ENCODE data around the gene DEFB121. TPM values are rescaled to one million over a fixed set of nuclear protein-coding genes. Genes with fewer than 3 reads are reported as not detected.
"Not testable (repeated sequence)": the region's sequence is repeated elsewhere in the genome, so short reads cannot be mapped to it uniquely, and the experiment has no call there.

The DEFB121 gene
- total RNA-seq, 6 donors from 2014 or later: not detected

DNA sequence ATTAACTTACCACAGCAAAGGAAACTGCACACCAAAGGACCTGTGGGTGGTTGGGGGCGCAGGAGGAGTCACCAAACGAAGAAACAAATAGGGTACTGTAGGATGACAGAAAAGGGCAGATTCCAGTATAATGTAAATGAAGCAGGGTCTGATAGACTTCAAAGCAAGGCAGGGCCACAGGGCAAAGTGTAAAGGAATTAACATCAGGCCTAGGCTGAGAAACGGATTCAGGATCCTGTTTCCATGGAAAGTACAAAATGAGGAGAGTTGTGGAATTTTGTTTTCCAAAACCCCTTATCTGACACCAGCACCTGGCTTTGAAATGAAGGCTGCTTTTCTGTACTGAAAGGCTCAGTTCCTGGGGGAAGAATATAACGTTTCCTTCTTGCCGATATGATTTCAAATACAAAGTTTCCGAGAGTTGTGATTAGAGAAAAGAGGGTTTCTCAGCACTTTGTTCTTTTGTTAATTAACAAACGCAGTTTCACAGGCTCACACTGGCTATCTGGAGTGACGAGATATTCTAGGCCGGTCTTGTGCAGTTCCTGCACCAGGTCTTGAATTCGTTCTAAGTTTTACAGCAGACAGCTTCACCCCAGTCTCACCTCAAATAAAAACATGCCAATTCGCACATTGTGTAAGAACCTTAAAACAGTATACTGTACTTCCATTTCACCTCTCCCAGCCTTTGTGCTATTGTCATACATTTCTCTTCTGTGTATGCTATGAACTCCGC lies 40.2 kb upstream of the DEFB121 start:
- Histone ChIP-seq H3K27me3 (no peaks in the 10 kb centered on the region), H3K9me3 (no peaks in the 10 kb centered on the region), H3K36me3 (no peaks in the 10 kb centered on the region), H3K4me3 (no peak overlapping the region), H3K4me1 (no peaks in the 10 kb centered on the region), H3K27ac (no peak overlapping the region)
- no peak for ATAC-seq (ENCODE audit: low FRiP score in 2 of 2)
- WGBS, 2 donors: 75 to 80% methylated on average over 12 of the region's 12 CpGs
- TF ChIP-seq EP300 (IDR thresholded peaks at IDR 0.05): no peak
- TF ChIP-seq POLR2A (IDR thresholded peaks at IDR 0.05): no peak
- TF ChIP-seq, protein P1, sequence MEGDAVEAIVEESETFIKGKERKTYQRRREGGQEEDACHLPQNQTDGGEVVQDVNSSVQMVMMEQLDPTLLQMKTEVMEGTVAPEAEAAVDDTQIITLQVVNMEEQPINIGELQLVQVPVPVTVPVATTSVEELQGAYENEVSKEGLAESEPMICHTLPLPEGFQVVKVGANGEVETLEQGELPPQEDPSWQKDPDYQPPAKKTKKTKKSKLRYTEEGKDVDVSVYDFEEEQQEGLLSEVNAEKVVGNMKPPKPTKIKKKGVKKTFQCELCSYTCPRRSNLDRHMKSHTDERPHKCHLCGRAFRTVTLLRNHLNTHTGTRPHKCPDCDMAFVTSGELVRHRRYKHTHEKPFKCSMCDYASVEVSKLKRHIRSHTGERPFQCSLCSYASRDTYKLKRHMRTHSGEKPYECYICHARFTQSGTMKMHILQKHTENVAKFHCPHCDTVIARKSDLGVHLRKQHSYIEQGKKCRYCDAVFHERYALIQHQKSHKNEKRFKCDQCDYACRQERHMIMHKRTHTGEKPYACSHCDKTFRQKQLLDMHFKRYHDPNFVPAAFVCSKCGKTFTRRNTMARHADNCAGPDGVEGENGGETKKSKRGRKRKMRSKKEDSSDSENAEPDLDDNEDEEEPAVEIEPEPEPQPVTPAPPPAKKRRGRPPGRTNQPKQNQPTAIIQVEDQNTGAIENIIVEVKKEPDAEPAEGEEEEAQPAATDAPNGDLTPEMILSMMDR (IDR thresholded peaks at IDR 0.05): no peak
- no peak for TF ChIP-seq POLR2AphosphoS5 (IDR thresholded peaks at IDR 0.05)
- no peak for DNase-seq

DNA sequence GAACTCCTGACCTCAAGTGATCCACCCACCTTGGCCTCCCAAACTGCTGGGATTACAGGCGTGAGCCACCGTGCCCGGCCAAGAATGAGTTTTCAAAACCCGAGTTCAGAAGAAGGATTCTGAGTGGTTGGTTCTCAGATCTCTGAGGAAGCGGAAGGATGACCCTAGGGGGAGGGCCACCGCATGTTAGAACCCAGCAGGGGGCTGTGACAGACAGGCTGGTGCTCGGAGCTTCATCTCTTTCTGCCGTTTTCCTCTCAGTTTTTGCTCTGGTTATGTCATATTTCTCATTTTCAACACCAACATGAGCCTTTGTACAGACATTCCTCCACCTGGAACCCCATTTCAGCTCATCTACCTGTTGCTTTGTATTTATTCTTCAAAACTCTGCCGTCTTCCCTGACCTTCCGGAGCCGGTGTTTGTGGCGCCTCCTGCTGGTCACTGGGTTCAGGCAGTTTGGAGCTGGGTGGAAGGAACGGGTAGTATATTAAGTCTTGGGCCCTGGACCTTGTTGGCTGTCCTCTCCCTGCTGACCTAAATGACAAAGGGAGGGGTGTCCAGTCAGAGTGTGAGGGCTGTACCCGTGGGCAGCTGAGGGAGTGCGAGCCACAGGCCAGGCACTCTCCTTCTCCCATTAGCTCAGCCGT lies 34.1 kb upstream of the DEFB121 start, which contains the start of gene DEFB123:
TSS of gene DEFB123 (plus strand) at position 621 of the 648 bp plus-strand sequence. CDS start 67 bp downstream, outside the sequence.
- ATAC-seq (ENCODE audit: low FRiP score in 2 of 2): no peak
- no peaks in the 10 kb centered on the region for H3K36me3 ChIP-seq
- TF ChIP-seq POLR2AphosphoS5 (IDR thresholded peaks at IDR 0.05): no peak
- TF ChIP-seq EP300 (IDR thresholded peaks at IDR 0.05): no peak
- TF ChIP-seq POLR2A (IDR thresholded peaks at IDR 0.05): no peak
- TF ChIP-seq, protein P1 (IDR thresholded peaks at IDR 0.05): no peak
- H3K27ac ChIP-seq: no peak within 1 kb of the TSS
- no peaks in the 10 kb centered on the region for H3K4me1 ChIP-seq
- no peaks in the 10 kb centered on the region for H3K9me3 ChIP-seq
- no peak within 1 kb of the TSS for H3K4me3 ChIP-seq
- DNase-seq: no peak
- no peaks in the 10 kb centered on the region for H3K27me3 ChIP-seq
- WGBS, 2 donors: 79 to 82% methylated on average over 15 to 16 of the region's 16 CpGs

DNA sequence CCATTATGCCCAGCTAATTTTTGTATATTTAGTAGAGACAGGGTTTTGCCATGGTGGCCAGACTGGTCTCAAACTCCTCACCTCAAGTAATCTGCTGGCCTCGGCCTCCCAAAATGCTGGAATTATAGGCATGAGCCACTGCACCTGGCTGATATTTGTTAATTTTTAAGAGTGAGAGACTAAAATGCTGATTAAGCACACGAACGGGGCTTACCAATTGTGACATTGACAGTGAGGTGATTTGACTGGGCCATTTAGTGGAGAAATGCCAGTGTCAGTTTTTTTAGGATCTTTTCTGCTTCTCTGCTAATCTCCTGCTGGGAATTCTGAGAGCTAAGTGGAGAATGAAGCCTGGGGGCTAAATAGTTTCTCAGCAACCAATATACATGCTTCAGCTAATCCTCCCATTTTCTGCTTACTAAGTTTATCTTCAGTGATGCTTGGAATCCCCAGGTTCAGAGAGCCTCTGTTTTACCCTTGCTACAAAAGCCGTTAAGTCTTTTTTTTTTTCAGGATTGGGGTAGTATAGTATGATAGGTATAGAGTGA lies 24.6 kb upstream of the DEFB121 start:
- Histone ChIP-seq H3K27ac (no peak overlapping the region), H3K27me3 (no peaks in the 10 kb centered on the region), H3K4me3 (no peak overlapping the region), H3K36me3 (no peaks in the 10 kb centered on the region), H3K4me1 (no peaks in the 10 kb centered on the region), H3K9me3 (peaks cover 0 to 6% (median 0%) of the 10 kb centered on the region in 4 donors)
- 65 to 68% methylated on average over 4 of the region's 4 CpGs for WGBS, 2 donors
- no peak for TF ChIP-seq POLR2AphosphoS5 (IDR thresholded peaks at IDR 0.05)
- TF ChIP-seq, protein P1 (IDR thresholded peaks at IDR 0.05): no peak
- no peak for TF ChIP-seq POLR2A (IDR thresholded peaks at IDR 0.05)
- no peak for TF ChIP-seq EP300 (IDR thresholded peaks at IDR 0.05)
- ATAC-seq (ENCODE audit: low FRiP score in 2 of 2) (no peak), DNase-seq (no peak)

DNA sequence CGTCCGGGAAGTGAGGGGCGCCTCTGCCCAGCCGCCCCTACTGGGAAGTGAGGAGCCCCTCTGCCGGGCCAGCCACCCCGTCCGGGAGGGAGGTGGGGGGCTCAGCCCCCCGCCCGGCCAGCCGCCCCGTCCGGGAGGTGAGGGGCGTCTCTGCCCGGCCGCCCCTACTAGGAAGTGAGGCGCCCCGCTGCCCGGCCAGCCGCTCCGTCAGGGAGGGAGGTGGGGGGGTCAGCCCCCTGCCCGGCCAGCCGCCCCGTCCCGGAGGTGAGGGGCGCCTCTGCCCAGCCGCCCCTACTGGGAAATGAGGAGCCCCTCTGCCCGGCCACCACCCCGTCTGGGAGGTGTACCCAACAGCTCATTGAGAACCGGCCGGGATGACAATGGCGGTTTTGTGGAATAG lies 21.6 kb upstream of the DEFB121 start:
- H3K36me3 ChIP-seq; H3K9me3 ChIP-seq; ATAC-seq (ENCODE audit: low FRiP score in 2 of 2); H3K27me3 ChIP-seq; H3K4me3 ChIP-seq; H3K4me1 ChIP-seq; H3K27ac ChIP-seq: not testable (repeated sequence)
- WGBS, 2 donors: 93 to 98% methylated on average over 9 to 15 of the region's 31 CpGs
- peak in 1 of 2 donors; percentile 54 for DNase-seq

DNA sequence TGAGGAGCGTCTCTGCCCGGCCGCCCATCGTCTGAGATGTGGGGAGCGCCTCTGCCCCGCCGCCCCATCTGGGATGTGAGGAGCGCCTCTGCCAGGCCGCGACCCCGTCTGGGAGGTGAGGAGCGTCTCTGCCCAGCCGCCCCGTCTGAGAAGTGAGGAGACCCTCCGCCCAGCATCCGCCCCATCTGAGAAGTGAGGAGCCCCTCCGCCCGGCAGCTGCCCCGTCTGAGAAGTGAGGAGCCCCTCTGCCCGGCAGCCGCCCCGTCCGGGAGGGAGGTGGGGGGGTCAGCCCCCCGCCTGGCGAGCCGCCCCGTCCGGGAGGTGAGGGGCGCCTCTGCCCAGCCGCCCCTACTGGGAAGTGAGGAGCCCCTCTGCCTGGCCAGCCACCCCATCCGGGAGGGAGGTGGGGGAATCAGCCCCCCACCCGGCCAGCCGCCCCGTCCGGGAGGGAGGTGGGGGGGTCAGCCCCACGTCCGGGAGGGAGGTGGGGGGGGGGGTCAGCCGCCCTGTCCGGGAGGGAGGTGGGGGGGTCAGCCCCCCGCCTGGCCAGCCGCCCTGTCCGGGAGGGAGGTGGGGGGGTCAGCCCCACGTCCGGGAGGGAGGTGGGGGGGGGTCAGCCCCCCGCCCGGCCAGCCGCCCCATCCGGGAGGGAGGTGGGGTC lies 21.0 kb upstream of the DEFB121 start:
- 88 to 93% methylated on average over 8 to 9 of the region's 48 CpGs for WGBS, 2 donors
- H3K4me1 ChIP-seq; H3K9me3 ChIP-seq; H3K36me3 ChIP-seq; H3K27ac ChIP-seq; H3K4me3 ChIP-seq; ATAC-seq (ENCODE audit: low FRiP score in 2 of 2); H3K27me3 ChIP-seq: not testable (repeated sequence)
- DNase-seq: peak in 1 of 2 donors; percentile 60

Data from upper lobe of left lung (tissue), 6 donors.